ENCODE results near the gene POLR2E.

POLR2E gene

DNA sequence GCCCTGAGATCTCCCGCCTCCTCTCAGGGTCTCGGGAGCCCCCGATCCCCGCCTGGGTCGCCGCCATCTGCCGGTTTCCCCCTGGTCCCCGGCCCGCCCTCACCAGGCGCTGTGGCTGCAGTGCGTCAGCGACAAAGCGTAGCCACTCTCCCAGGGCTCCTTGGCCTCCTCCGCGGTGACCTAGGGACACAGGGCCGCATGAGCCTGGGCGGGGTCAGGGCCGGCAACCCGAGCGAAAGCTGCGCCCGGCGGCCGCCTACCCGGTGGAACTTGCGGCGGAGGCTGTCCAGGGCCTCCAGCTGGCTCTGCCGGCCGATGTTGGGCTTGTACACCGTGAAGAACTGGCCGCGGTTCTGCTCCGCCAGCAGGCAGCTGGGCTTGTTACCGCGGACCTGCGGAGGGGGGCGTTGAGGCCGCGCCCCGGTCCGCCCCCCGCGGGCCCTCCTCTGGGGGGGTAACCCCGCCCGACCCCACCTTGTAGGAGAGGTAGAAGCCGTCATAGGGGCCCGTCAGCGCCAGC is 13.9 kb upstream of the POLR2E start:
- Histone ChIP-seq H3K79me2 (ENCODE audit: control insufficient read depth, low read length) (peaks cover 9% of the 10 kb centered on the region), H4K20me1 (ENCODE audit: control insufficient read depth, insufficient read depth, low read depth, low read length) (no peaks in the 10 kb centered on the region), H3K4me3 (ENCODE audit: low read length) (no peak overlapping the region), H3K4me1 (ENCODE audit: control insufficient read depth, low read length) (peaks cover 18% of the 10 kb centered on the region), H3K36me3 (ENCODE audit: control insufficient read depth, low read length) (peaks cover 19% of the 10 kb centered on the region), H3K27me3 (ENCODE audit: control insufficient read depth, low read length) (no peaks in the 10 kb centered on the region), H3F3A (ENCODE audit: control insufficient read depth, insufficient read depth) (no peaks in the 10 kb centered on the region), H3K4me2 (ENCODE audit: low read length) (no peak overlapping the region), H3K9me2 (replicated peaks; ENCODE audit: control insufficient read depth, low read length) (no peaks in the 10 kb centered on the region), H3K9me3 (ENCODE audit: control insufficient read depth, insufficient read depth, low read length) (no peaks in the 10 kb centered on the region), H3K27ac (ENCODE audit: low read depth, low read length) (no peak overlapping the region)
- TF ChIP-seq, protein P1, sequence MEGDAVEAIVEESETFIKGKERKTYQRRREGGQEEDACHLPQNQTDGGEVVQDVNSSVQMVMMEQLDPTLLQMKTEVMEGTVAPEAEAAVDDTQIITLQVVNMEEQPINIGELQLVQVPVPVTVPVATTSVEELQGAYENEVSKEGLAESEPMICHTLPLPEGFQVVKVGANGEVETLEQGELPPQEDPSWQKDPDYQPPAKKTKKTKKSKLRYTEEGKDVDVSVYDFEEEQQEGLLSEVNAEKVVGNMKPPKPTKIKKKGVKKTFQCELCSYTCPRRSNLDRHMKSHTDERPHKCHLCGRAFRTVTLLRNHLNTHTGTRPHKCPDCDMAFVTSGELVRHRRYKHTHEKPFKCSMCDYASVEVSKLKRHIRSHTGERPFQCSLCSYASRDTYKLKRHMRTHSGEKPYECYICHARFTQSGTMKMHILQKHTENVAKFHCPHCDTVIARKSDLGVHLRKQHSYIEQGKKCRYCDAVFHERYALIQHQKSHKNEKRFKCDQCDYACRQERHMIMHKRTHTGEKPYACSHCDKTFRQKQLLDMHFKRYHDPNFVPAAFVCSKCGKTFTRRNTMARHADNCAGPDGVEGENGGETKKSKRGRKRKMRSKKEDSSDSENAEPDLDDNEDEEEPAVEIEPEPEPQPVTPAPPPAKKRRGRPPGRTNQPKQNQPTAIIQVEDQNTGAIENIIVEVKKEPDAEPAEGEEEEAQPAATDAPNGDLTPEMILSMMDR (IDR thresholded peaks at IDR 0.05; ENCODE audit: low read depth, low read length, poor library complexity, severe bottlenecking): no peak
- no peak for TF ChIP-seq EZH2phosphoT487 (IDR thresholded peaks at IDR 0.05; ENCODE audit: borderline replicate concordance, low read length)

DNA sequence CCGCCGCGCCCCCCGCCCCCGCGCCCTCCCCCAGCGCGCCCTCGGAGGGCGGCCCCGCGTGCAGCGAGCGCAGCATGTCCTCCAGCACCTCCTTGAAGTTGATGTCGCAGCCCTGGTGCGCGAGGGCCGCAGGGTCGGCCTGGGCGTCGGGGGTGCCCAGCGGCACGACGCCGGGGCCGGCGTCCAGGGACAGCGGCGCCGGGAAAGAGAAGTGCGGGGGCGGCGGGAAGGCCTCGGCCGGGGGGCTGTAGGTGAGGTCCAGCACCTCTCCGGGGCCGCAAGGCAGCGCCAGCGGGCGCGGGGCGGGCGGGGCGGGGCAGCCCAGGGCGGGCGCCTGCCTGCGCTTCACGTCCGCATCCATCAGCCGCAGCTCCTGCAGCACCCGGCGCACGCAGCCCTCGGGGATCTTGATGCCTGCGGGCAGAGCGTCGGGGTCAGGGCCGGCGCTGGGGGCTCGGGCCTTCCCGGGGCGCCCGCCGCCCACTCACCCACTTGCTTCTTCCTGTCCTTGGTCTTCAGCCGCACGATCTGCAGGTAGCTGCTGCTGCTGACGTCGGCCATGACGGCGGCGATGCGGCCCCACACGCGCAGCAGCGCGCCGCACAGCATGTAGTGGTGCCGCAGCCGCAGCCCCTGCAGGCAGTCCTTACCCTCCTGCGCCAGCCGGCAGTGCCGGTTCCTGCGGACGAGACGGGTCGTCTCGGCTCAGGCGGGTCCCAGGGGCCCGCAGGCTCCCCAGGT is 13.3 kb upstream of the POLR2E start:
- Histone ChIP-seq H3K79me2 (ENCODE audit: control insufficient read depth, low read length) (peaks cover 10% of the 10 kb centered on the region), H3F3A (ENCODE audit: control insufficient read depth, insufficient read depth) (peaks cover under 1% of the 10 kb centered on the region; the same call in 1 of the 2 replicates), H3K9me2 (replicated peaks; ENCODE audit: control insufficient read depth, low read length) (no peaks in the 10 kb centered on the region), H3K4me1 (ENCODE audit: control insufficient read depth, low read length) (peaks cover 17% of the 10 kb centered on the region), H3K36me3 (ENCODE audit: control insufficient read depth, low read length) (peaks cover 19% of the 10 kb centered on the region), H4K20me1 (ENCODE audit: control insufficient read depth, insufficient read depth, low read depth, low read length) (no peaks in the 10 kb centered on the region), H3K9me3 (ENCODE audit: control insufficient read depth, insufficient read depth, low read length) (no peaks in the 10 kb centered on the region), H3K27me3 (ENCODE audit: control insufficient read depth, low read length) (no peaks in the 10 kb centered on the region), H3K27ac (ENCODE audit: low read depth, low read length) (no peak overlapping the region), H3K4me3 (ENCODE audit: low read length) (no peak overlapping the region), H3K4me2 (ENCODE audit: low read length) (no peak overlapping the region)
- TF ChIP-seq, protein P1 (IDR thresholded peaks at IDR 0.05; ENCODE audit: low read depth, low read length, poor library complexity, severe bottlenecking): no peak
- no peak for TF ChIP-seq EZH2phosphoT487 (IDR thresholded peaks at IDR 0.05; ENCODE audit: borderline replicate concordance, low read length)

DNA sequence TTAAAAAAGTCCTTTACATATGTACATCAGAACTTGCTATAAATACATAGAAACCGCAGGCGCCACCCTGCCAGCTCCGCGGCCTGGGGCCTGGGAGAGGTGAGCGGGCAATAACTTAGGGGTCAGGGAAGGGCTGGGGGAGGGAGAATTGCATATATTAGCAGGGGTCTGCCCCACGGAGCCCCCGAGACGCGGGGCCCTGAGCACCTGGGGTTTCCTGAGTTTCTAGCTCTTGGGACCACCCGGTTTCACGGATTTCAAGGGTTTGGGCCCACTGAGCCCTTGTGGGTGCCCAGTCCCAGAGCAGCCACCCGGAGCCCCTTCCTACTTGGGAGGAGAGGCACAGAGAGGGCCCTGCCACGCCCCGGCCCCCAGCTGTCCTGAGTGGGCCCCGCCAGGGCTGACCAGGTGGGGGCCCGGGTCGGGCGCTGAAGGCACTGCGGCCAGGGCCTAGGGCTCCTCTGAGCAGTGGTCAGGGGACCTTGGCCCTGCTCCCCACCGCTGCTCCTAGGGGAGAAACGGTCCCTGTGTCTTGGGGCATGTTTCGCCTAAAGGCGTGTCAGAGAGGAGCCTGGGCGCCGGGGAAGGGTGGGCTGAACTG is 12.6 kb upstream of the POLR2E start:
- Histone ChIP-seq H3K9me2 (replicated peaks; ENCODE audit: control insufficient read depth, low read length) (no peaks in the 10 kb centered on the region), H4K20me1 (ENCODE audit: control insufficient read depth, insufficient read depth, low read depth, low read length) (no peaks in the 10 kb centered on the region), H3K27me3 (ENCODE audit: control insufficient read depth, low read length) (no peaks in the 10 kb centered on the region), H3K36me3 (ENCODE audit: control insufficient read depth, low read length) (peaks cover 19% of the 10 kb centered on the region), H3F3A (ENCODE audit: control insufficient read depth, insufficient read depth) (peaks cover 3% of the 10 kb centered on the region; the same call in 1 of the 2 replicates), H3K9me3 (ENCODE audit: control insufficient read depth, insufficient read depth, low read length) (no peaks in the 10 kb centered on the region), H3K4me3 (ENCODE audit: low read length) (no peak overlapping the region), H3K27ac (ENCODE audit: low read depth, low read length) (no peak overlapping the region), H3K79me2 (ENCODE audit: control insufficient read depth, low read length) (peaks cover 10% of the 10 kb centered on the region), H3K4me2 (ENCODE audit: low read length) (no peak overlapping the region; the same call in 1 of the 2 replicates), H3K4me1 (ENCODE audit: control insufficient read depth, low read length) (peaks cover 22% of the 10 kb centered on the region)
- TF ChIP-seq EZH2phosphoT487 (IDR thresholded peaks at IDR 0.05; ENCODE audit: borderline replicate concordance, low read length): no peak
- TF ChIP-seq, protein P1 (IDR thresholded peaks at IDR 0.05; ENCODE audit: low read depth, low read length, poor library complexity, severe bottlenecking): no peak
